Esophagus muscularis mucosa (tissue), 3 donors: ENCODE results near the gene KIAA1755.

Experiments used
- CTCF ChIP-seq, 3 experiments: fragments of 200-600 bp in 2 of 3; fragments of 450-650 bp in 1 of 3; sonication (generic) in 2 of 3; IDR thresholded peaks; one replicate each; pipeline ENCODE4 v1.5.1; 2017 to 2019; ENCODE audit warnings: antibody characterized with exemption in 3 of 3, mild to moderate bottlenecking in 2 of 3, moderate library complexity in 1 of 3
- POLR2A ChIP-seq: fragments of 450-650 bp; IDR thresholded peaks from one replicate; pipeline ENCODE4 v1.6.1; 2017; ENCODE audit warnings: antibody characterized with exemption, moderate library complexity, mild to moderate bottlenecking, low read depth
- POLR2AphosphoS5 ChIP-seq, 2 donors: sonication (generic); formaldehyde crosslinking; IDR thresholded peaks; one replicate each; pipeline ENCODE4 v1.6.1; 2017; ENCODE audit warnings: antibody characterized with exemption in 2 of 2

- TF ChIP-seq CTCF (IDR thresholded peaks at IDR 0.05) (no peak), POLR2AphosphoS5 (IDR thresholded peaks at IDR 0.05) (peak; percentile 57 to 81), POLR2A (no peak)
Measured at GRCh38 chr20:38298768-38299288, 38.3 kb upstream of the KIAA1755 start.
